ENCODE measurements around the gene KCNF1. TPM values are rescaled to one million over a fixed set of nuclear protein-coding genes. Genes with fewer than 3 reads are reported as not detected.

The KCNF1 gene
- total and polyA plus RNA-seq, 4 donors: 0.06 to 0.83 (median 0.26) TPM

- no peaks in the 10 kb centered on the region for H3K27me3 ChIP-seq (ENCODE audit: control insufficient read depth in 3 of 3, insufficient read depth in 3 of 3, low read length in 2 of 3)
- DNase-seq (peak; percentile 59 to 85 (median 82)), ATAC-seq (ENCODE audit: insufficient read depth, low FRiP score) (no peak)
- H3K4me3 ChIP-seq: no peak overlapping the region
- 68 to 80% methylated on average over 10 of the region's 10 CpGs for WGBS, 2 donors
- H3K9me3 ChIP-seq (ENCODE audit: control insufficient read depth in 4 of 4, insufficient read depth in 3 of 4, low read length in 3 of 4): no peaks in the 10 kb centered on the region
- H3K27ac ChIP-seq (ENCODE audit: low read depth in 1 of 2, low read length in 1 of 2): no peak overlapping the region
- H3K9ac ChIP-seq (ENCODE audit: insufficient read depth in 1 of 2, low read length in 2 of 2): no peak overlapping the region
- H3K4me1 ChIP-seq (ENCODE audit: control insufficient read depth in 5 of 5, insufficient read depth in 5 of 5, low read length in 5 of 5): peaks cover 2 to 28% (median 13%) of the 10 kb centered on the region in 5 donors
- H3K36me3 ChIP-seq (ENCODE audit: control insufficient read depth in 4 of 4, insufficient read depth in 4 of 4, low read length in 4 of 4): no peaks in the 10 kb centered on the region
- no peak for TF ChIP-seq CTCF (IDR thresholded peaks at IDR 0.05; ENCODE audit: control extremely low read depth, extremely low read depth)
Observed at GRCh38 chr2:10883801-10884478, 27.8 kb upstream of the KCNF1 start.

- no peak for TF ChIP-seq CTCF (IDR thresholded peaks at IDR 0.05; ENCODE audit: control extremely low read depth, extremely low read depth)
- 44 to 49% methylated on average over 5 of the region's 5 CpGs for WGBS, 2 donors
- H3K9ac ChIP-seq (ENCODE audit: insufficient read depth in 1 of 2, low read length in 2 of 2): no peak overlapping the region
- no peaks in the 10 kb centered on the region for H3K9me3 ChIP-seq (ENCODE audit: control insufficient read depth in 4 of 4, insufficient read depth in 3 of 4, low read length in 3 of 4)
- H3K4me1 ChIP-seq (ENCODE audit: control insufficient read depth in 5 of 5, insufficient read depth in 5 of 5, low read length in 5 of 5): peaks cover 2 to 28% (median 13%) of the 10 kb centered on the region in 5 donors
- no peak overlapping the region for H3K4me3 ChIP-seq
- no peak overlapping the region for H3K27ac ChIP-seq (ENCODE audit: low read depth in 1 of 2, low read length in 1 of 2)
- H3K27me3 ChIP-seq (ENCODE audit: control insufficient read depth in 3 of 3, insufficient read depth in 3 of 3, low read length in 2 of 3): no peaks in the 10 kb centered on the region
- no peaks in the 10 kb centered on the region for H3K36me3 ChIP-seq (ENCODE audit: control insufficient read depth in 4 of 4, insufficient read depth in 4 of 4, low read length in 4 of 4)
- ATAC-seq (ENCODE audit: insufficient read depth, low FRiP score) (no peak), DNase-seq (peak; percentile 50 to 72 (median 61))
Observed at GRCh38 chr2:10884574-10884975, 27.2 kb upstream of the KCNF1 start.

GRCh38 chr2:10885094-10885860 lies 26.5 kb upstream of the KCNF1 start:
- Histone ChIP-seq H3K27ac (ENCODE audit: low read depth in 1 of 2, low read length in 1 of 2) (no peak overlapping the region), H3K9me3 (ENCODE audit: control insufficient read depth in 4 of 4, insufficient read depth in 3 of 4, low read length in 3 of 4) (peaks cover 0 to 4% (median 0%) of the 10 kb centered on the region in 4 donors), H3K4me1 (ENCODE audit: control insufficient read depth in 5 of 5, insufficient read depth in 5 of 5, low read length in 5 of 5) (peaks cover 2 to 28% (median 13%) of the 10 kb centered on the region in 5 donors), H3K4me3 (no peak overlapping the region), H3K36me3 (ENCODE audit: control insufficient read depth in 4 of 4, insufficient read depth in 4 of 4, low read length in 4 of 4) (no peaks in the 10 kb centered on the region), H3K9ac (ENCODE audit: insufficient read depth in 1 of 2, low read length in 2 of 2) (no peak overlapping the region), H3K27me3 (ENCODE audit: control insufficient read depth in 3 of 3, insufficient read depth in 3 of 3, low read length in 2 of 3) (no peaks in the 10 kb centered on the region)
- no peak for TF ChIP-seq CTCF (IDR thresholded peaks at IDR 0.05; ENCODE audit: control extremely low read depth, extremely low read depth)
- ATAC-seq (ENCODE audit: insufficient read depth, low FRiP score) (no peak), DNase-seq (no peak)
- WGBS, 2 donors: 86 to 91% methylated on average over 6 of the region's 6 CpGs

Measured in lung (tissue), 12 donors.